Measurements from ENCODE around the gene ZNF776.
"Not testable (repeated sequence)": the region's sequence is repeated elsewhere in the genome, so short reads cannot be mapped to it uniquely, and the experiment has no call there.

ZNF776 gene

GRCh38 chr19:57773488-57773887, 26.9 kb downstream of the ZNF776 start:
- in situ Hi-C loops (cut with MboI; ENCODE audit: low pct_unique_long_range_greater_than_20kb, low sequenced_read_pairs): no loop called here
- no peak for DNase-seq

GRCh38 chr19:57776764-57777296, 30.2 kb downstream of the ZNF776 start:
- no peak for DNase-seq
- in situ Hi-C loops (cut with MboI; ENCODE audit: low pct_unique_long_range_greater_than_20kb, low sequenced_read_pairs): no loop called here

GRCh38 chr19:57778336-57778735, 31.7 kb downstream of the ZNF776 start:
- DNase-seq: no peak
- in situ Hi-C loops (cut with MboI; ENCODE audit: low pct_unique_long_range_greater_than_20kb, low sequenced_read_pairs): no loop called here

GRCh38 chr19:57779220-57779845, 32.7 kb downstream of the ZNF776 start:
- in situ Hi-C loops (cut with MboI; ENCODE audit: low pct_unique_long_range_greater_than_20kb, low sequenced_read_pairs): no loop called here
- no peak for DNase-seq

- DNase-seq: no peak
These were observed 39.7 kb downstream of the ZNF776 start for GRCh38 chr19:57786286-57786685.

GRCh38 chr19:57786906-57787305, 40.3 kb downstream of the ZNF776 start:
- in situ Hi-C loops (cut with MboI; ENCODE audit: low pct_unique_long_range_greater_than_20kb, low sequenced_read_pairs): no loop called here

More at GRCh38 chr19:57786286-57786685, 39.7 kb downstream of the ZNF776 start:
- in situ Hi-C loops (cut with MboI; ENCODE audit: low pct_unique_long_range_greater_than_20kb, low sequenced_read_pairs): no loop called here

GRCh38 chr19:57788114-57788692, 41.6 kb downstream of the ZNF776 start:
- no peak for DNase-seq
- in situ Hi-C loops (cut with MboI; ENCODE audit: low pct_unique_long_range_greater_than_20kb, low sequenced_read_pairs): no loop called here

More at GRCh38 chr19:57786906-57787305, 40.3 kb downstream of the ZNF776 start:
- DNase-seq: no peak

- in situ Hi-C loops (cut with MboI; ENCODE audit: low pct_unique_long_range_greater_than_20kb, low sequenced_read_pairs): no loop called here
- no peak for DNase-seq
These were observed 42.7 kb downstream of the ZNF776 start for GRCh38 chr19:57789288-57789687.

GRCh38 chr19:57796580-57796979, 50.0 kb downstream of the ZNF776 start:
- in situ Hi-C loops (cut with MboI; ENCODE audit: low pct_unique_long_range_greater_than_20kb, low sequenced_read_pairs); DNase-seq: not testable (repeated sequence)

GRCh38 chr19:57800696-57801095, 54.1 kb downstream of the ZNF776 start:
- in situ Hi-C loops (cut with MboI; ENCODE audit: low pct_unique_long_range_greater_than_20kb, low sequenced_read_pairs): no loop called here
- DNase-seq: no peak

- in situ Hi-C loops (cut with MboI; ENCODE audit: low pct_unique_long_range_greater_than_20kb, low sequenced_read_pairs): no loop called here
- no peak for DNase-seq
These were observed 55.7 kb downstream of the ZNF776 start for GRCh38 chr19:57802269-57802668.

GRCh38 chr19:57803265-57803593, 56.6 kb downstream of the ZNF776 start:
- in situ Hi-C loops (cut with MboI; ENCODE audit: low pct_unique_long_range_greater_than_20kb, low sequenced_read_pairs): no loop called here
- no peak for DNase-seq

GRCh38 chr19:57803594-57804325, 57.1 kb downstream of the ZNF776 start:
- in situ Hi-C loops (cut with MboI; ENCODE audit: low pct_unique_long_range_greater_than_20kb, low sequenced_read_pairs): no loop called here
- DNase-seq: no peak

GRCh38 chr19:57807541-57807940, 60.9 kb downstream of the ZNF776 start:
- in situ Hi-C loops (cut with MboI; ENCODE audit: low pct_unique_long_range_greater_than_20kb, low sequenced_read_pairs): no loop called here
- no peak for DNase-seq

All from KBM-7 (cell line).